Measurements from ENCODE around the gene CCER1. TPM values are rescaled to one million over a fixed set of nuclear protein-coding genes. Genes with fewer than 3 reads are reported as not detected.
A peak's percentile ranks its signal among the peaks of the same experiment; 100 is the strongest.

CCER1 gene
- polyA plus RNA-seq, 2 of the 4 experiments (the other 2 are of a cell fraction) = not detected

DNA sequence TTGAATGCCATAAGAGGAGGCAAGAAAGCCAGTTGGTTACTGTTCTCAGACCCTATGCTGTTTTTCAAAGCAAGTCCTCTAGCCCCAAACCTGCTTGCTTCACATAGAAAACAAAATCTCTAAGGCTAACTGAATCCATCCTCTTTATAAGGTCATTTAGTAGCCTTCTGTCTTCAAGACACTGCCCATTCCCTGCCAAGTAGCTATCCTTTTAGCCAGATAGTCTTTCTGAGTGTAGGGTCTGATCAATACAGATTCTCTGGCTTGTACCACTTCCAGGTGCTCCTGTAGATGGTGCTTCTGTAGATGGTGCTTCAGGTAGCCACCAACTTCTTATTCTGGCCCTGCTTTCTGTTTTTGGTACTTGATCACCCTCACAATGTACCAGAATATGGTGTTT lies 15.9 kb upstream of the CCER1 start:
- H3K27ac ChIP-seq = no peak overlapping the region
- TF ChIP-seq ZNF302 (CRISPR knock-in tag; IDR thresholded peaks at IDR 0.05) = no peak
- no peak for TF ChIP-seq HOXB13 (CRISPR knock-in tag; IDR thresholded peaks at IDR 0.05; ENCODE audit: low read depth)
- no peak for TF ChIP-seq KDM1A (IDR thresholded peaks at IDR 0.05; ENCODE audit: low read depth)
- no peak for TF ChIP-seq RAD21 (conservative IDR thresholded peaks at IDR 0.05 in 1 of 2, IDR thresholded peaks at IDR 0.05 in 1 of 2)
- TF ChIP-seq CBX8 (IDR thresholded peaks at IDR 0.05) = no peak
- peaks cover 17% of the 10 kb centered on the region for H3K4me1 ChIP-seq
- DNase-seq (ENCODE audit: low read depth in 1 of 2, low spot score in 1 of 2) (no peak), ATAC-seq (no peak), FAIRE-seq (no peak)
- H3K9me3 ChIP-seq = no peaks in the 10 kb centered on the region
- POLR2A ChIA-PET = no interaction called here
- CTCF ChIA-PET = interaction anchor here (2.1 kb wide), 1 partner anchor 12 kb away, joined by 13 read pairs; no protein-coding TSS in a partner anchor
- no peak overlapping the region for H3K4me2 ChIP-seq
- H3K4me3 ChIP-seq = no peak overlapping the region

GRCh38 chr12:90970471-90970870 lies 15.5 kb upstream of the CCER1 start:
- DNase-seq (ENCODE audit: low read depth in 1 of 2, low spot score in 1 of 2) (peak in 1 of 2 experiments; percentile 36), ATAC-seq (peak; percentile 47 to 71; a peak in 3 of 6 replicates), FAIRE-seq (no peak)
- peaks cover 17% of the 10 kb centered on the region for H3K4me1 ChIP-seq
- H3K4me3 ChIP-seq = no peak overlapping the region
- H3K27ac ChIP-seq = no peak overlapping the region
- ChIA-PET POLR2A (no interaction called here), CTCF (interaction anchor here (1.5 to 2.1 kb wide), 2 partner anchors 8 to 11 kb away, joined by 5 to 13 read pairs; no protein-coding TSS in a partner anchor)
- TF ChIP-seq, protein P1, sequence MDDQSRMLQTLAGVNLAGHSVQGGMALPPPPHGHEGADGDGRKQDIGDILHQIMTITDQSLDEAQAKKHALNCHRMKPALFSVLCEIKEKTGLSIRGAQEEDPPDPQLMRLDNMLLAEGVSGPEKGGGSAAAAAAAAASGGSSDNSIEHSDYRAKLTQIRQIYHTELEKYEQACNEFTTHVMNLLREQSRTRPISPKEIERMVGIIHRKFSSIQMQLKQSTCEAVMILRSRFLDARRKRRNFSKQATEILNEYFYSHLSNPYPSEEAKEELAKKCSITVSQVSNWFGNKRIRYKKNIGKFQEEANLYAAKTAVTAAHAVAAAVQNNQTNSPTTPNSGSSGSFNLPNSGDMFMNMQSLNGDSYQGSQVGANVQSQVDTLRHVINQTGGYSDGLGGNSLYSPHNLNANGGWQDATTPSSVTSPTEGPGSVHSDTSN (IDR thresholded peaks at IDR 0.05) = no peak
- TF ChIP-seq RNF2 (IDR thresholded peaks at IDR 0.05; ENCODE audit: borderline replicate concordance, low read depth) (no peak), TP53 (CRISPR knock-in tag; IDR thresholded peaks at IDR 0.05) (no peak), EP300 (IDR thresholded peaks at IDR 0.05) (no peak)
- no peaks in the 10 kb centered on the region for H3K9me3 ChIP-seq
- H3K4me2 ChIP-seq = 0 out of 3 replicates have a peak overlapping the region, but pooled peaks have one; percentile 11

GRCh38 chr12:90969851-90970250 lies 14.9 kb upstream of the CCER1 start:
- no peak overlapping the region for H3K4me2 ChIP-seq
- 70% methylated on average over 2 of the region's 2 CpGs for WGBS (ENCODE audit: missing lambda C conversion rate)
- TF ChIP-seq TP53 (CRISPR knock-in tag; IDR thresholded peaks at IDR 0.05) (no peak), MYC (IDR thresholded peaks at IDR 0.05; ENCODE audit: borderline replicate concordance, low read length) (no peak), HES2 (IDR thresholded peaks at IDR 0.05) (no peak), FOSL2 (IDR thresholded peaks at IDR 0.05) (no peak), FOSL2 (CRISPR knock-in tag; IDR thresholded peaks at IDR 0.05) (no peak), JUNB (IDR thresholded peaks at IDR 0.05) (no peak), RNF2 (IDR thresholded peaks at IDR 0.05; ENCODE audit: borderline replicate concordance, low read depth) (no peak), CHD4 (IDR thresholded peaks at IDR 0.05; ENCODE audit: borderline replicate concordance) (no peak), CHD2 (IDR thresholded peaks at IDR 0.05; ENCODE audit: low read length, partially characterized antibody) (no peak), NFE2L2 (conservative IDR thresholded peaks at IDR 0.05; ENCODE audit: low read length) (no peak), EHMT2 (IDR thresholded peaks at IDR 0.05; ENCODE audit: low read depth) (no peak), ESRRA (IDR thresholded peaks at IDR 0.05; ENCODE audit: borderline replicate concordance, low read length) (no peak)
- TF ChIP-seq, protein P2, sequence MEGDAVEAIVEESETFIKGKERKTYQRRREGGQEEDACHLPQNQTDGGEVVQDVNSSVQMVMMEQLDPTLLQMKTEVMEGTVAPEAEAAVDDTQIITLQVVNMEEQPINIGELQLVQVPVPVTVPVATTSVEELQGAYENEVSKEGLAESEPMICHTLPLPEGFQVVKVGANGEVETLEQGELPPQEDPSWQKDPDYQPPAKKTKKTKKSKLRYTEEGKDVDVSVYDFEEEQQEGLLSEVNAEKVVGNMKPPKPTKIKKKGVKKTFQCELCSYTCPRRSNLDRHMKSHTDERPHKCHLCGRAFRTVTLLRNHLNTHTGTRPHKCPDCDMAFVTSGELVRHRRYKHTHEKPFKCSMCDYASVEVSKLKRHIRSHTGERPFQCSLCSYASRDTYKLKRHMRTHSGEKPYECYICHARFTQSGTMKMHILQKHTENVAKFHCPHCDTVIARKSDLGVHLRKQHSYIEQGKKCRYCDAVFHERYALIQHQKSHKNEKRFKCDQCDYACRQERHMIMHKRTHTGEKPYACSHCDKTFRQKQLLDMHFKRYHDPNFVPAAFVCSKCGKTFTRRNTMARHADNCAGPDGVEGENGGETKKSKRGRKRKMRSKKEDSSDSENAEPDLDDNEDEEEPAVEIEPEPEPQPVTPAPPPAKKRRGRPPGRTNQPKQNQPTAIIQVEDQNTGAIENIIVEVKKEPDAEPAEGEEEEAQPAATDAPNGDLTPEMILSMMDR (IDR thresholded peaks at IDR 0.05) = no peak
- TF ChIP-seq, protein P3, sequence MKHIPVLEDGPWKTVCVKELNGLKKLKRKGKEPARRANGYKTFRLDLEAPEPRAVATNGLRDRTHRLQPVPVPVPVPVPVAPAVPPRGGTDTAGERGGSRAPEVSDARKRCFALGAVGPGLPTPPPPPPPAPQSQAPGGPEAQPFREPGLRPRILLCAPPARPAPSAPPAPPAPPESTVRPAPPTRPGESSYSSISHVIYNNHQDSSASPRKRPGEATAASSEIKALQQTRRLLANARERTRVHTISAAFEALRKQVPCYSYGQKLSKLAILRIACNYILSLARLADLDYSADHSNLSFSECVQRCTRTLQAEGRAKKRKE (CRISPR knock-in tag; IDR thresholded peaks at IDR 0.05; ENCODE audit: low read depth) = no peak
- TF ChIP-seq, protein P4, sequence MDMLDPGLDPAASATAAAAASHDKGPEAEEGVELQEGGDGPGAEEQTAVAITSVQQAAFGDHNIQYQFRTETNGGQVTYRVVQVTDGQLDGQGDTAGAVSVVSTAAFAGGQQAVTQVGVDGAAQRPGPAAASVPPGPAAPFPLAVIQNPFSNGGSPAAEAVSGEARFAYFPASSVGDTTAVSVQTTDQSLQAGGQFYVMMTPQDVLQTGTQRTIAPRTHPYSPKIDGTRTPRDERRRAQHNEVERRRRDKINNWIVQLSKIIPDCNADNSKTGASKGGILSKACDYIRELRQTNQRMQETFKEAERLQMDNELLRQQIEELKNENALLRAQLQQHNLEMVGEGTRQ (IDR thresholded peaks at IDR 0.05) = no peak
- DNase-seq (ENCODE audit: low read depth in 1 of 2, low spot score in 1 of 2) (no peak), FAIRE-seq (no peak), ATAC-seq (no peak)
- CTCF ChIA-PET = interaction anchor here (1.4 to 2.1 kb wide), 3 partner anchors 8 to 385 kb away, joined by 5 to 13 read pairs (median 8); no protein-coding TSS in a partner anchor
- no peak overlapping the region for H3K4me3 ChIP-seq
- H3K9me3 ChIP-seq = no peaks in the 10 kb centered on the region
- POLR2A ChIA-PET = no interaction called here
- peaks cover 17% of the 10 kb centered on the region for H3K4me1 ChIP-seq
- H3K27ac ChIP-seq = no peak overlapping the region
